Measurements from ENCODE around the gene FBXO44. TPM values are rescaled to one million over a fixed set of nuclear protein-coding genes. Genes with fewer than 3 reads are reported as not detected.

Gene FBXO44
- total and polyA plus RNA-seq, 12 donors: 6.3 to 121 (median 38.1) TPM

GRCh38 chr1:11685210-11685752, 30.6 kb downstream of the FBXO44 start:
- TF ChIP-seq POLR2A (IDR thresholded peaks at IDR 0.05): no peak
- no peak for TF ChIP-seq CTCF (IDR thresholded peaks at IDR 0.05)
- DNase-seq: no peak
- Histone ChIP-seq H3K27me3 (peaks cover 10% of the 10 kb centered on the region), H3K4me1 (replicated peaks in 1 of 2) (peaks cover 4 to 8% of the 10 kb centered on the region in 2 donors), H3K27ac (no peak overlapping the region), H3K36me3 (replicated peaks in 1 of 2) (no peaks in the 10 kb centered on the region), H3K9me3 (replicated peaks in 1 of 3) (no peaks in the 10 kb centered on the region), H3K4me3 (no peak overlapping the region)
- 82 to 89% (median 86%) methylated on average over 6 to 7 of the region's 7 CpGs for WGBS, 4 donors
- intact Hi-C loops (cut with DNase I): no loop called here

- Histone ChIP-seq H3K4me1 (replicated peaks in 1 of 2) (peaks cover 0 to 13% of the 10 kb centered on the region in 2 donors), H3K9me3 (replicated peaks in 1 of 3) (no peaks in the 10 kb centered on the region), H3K4me3 (no peak overlapping the region), H3K27me3 (peaks cover 36% of the 10 kb centered on the region), H3K27ac (no peak overlapping the region), H3K36me3 (replicated peaks in 1 of 2) (no peaks in the 10 kb centered on the region)
- TF ChIP-seq CTCF (IDR thresholded peaks at IDR 0.05): no peak
- TF ChIP-seq POLR2A (IDR thresholded peaks at IDR 0.05): no peak
- no peak for DNase-seq
- 86 to 92% (median 90%) methylated on average over 4 of the region's 4 CpGs for WGBS, 4 donors
- intact Hi-C loops (cut with DNase I): no loop called here
Observed at GRCh38 chr1:11688506-11688905, 33.8 kb downstream of the FBXO44 start.

GRCh38 chr1:11690397-11691301, 36.0 kb downstream of the FBXO44 start:
- Histone ChIP-seq H3K27me3 (peaks cover 43% of the 10 kb centered on the region), H3K4me1 (replicated peaks in 1 of 2) (peaks cover 0 to 13% of the 10 kb centered on the region in 2 donors), H3K27ac (no peak overlapping the region), H3K36me3 (replicated peaks in 1 of 2) (no peaks in the 10 kb centered on the region), H3K4me3 (peak overlapping the region in 1 of 4 donors; percentile 7), H3K9me3 (replicated peaks in 1 of 3) (no peaks in the 10 kb centered on the region)
- intact Hi-C loops (cut with DNase I): no loop called here
- no peak for DNase-seq
- TF ChIP-seq POLR2A (IDR thresholded peaks at IDR 0.05) (no peak), CTCF (IDR thresholded peaks at IDR 0.05) (no peak)
- 3 to 17% (median 4%) methylated on average over 17 to 64 of the region's 64 CpGs for WGBS, 4 donors

- DNase-seq: no peak
- TF ChIP-seq POLR2A (IDR thresholded peaks at IDR 0.05) (no peak), CTCF (IDR thresholded peaks at IDR 0.05) (no peak)
- 0 to 1% (median 1%) methylated on average over 10 to 74 of the region's 78 CpGs; no CpG with 5 or more reads in 1 of the 4 donors for WGBS, 4 donors
- Histone ChIP-seq H3K36me3 (replicated peaks in 1 of 2) (no peaks in the 10 kb centered on the region), H3K4me3 (peak within 1 kb of the TSS in 1 of 4 donors; percentile 7), H3K4me1 (replicated peaks in 1 of 2) (peaks cover 0 to 13% of the 10 kb centered on the region in 2 donors), H3K9me3 (replicated peaks in 1 of 3) (no peaks in the 10 kb centered on the region), H3K27me3 (peaks cover 43% of the 10 kb centered on the region), H3K27ac (no peak within 1 kb of the TSS)
- intact Hi-C loops (cut with DNase I): no loop called here
Observed at GRCh38 chr1:11691302-11691914, 36.7 kb downstream of the FBXO44 start, which contains the start of gene DRAXIN. TSS of gene DRAXIN (plus strand) at chr1:11691710. CDS start at chr1:11706259, 14,549 bp downstream.

Data from adrenal gland (tissue), 12 donors.